Coronary artery (tissue), 2 donors: Measurements from ENCODE around the gene SBK1.
"Not testable (repeated sequence)": the region's sequence is repeated elsewhere in the genome, so short reads cannot be mapped to it uniquely, and the experiment has no call there.

Source experiments
- DNase-seq: peaks from one replicate; pipeline ENCODE4 v3.0.0-alpha.2; 2017; ENCODE audit warnings: low spot score
- H3K27ac ChIP-seq, 2 donors: fragments of 200-600 bp; sonication (generic); one replicate each; pipeline ENCODE4 v1.5.1; 2016 to 2019
- H3K4me3 ChIP-seq: fragments of 200-600 bp; sonication (generic); 2 replicates; pipeline ENCODE4 v1.5.1; 2016; ENCODE audit warnings: mild to moderate bottlenecking, moderate library complexity
- CTCF ChIP-seq: fragments of 200-600 bp; sonication (generic); IDR thresholded peaks from one replicate; pipeline ENCODE4 v1.5.1; 2019; ENCODE audit warnings: antibody characterized with exemption

Gene SBK1

GRCh38 chr16:28291651-28292626 lies at the start of gene SBK1:
Gene SBK1, plus strand, starts transcription at chr16:28292525. Its CDS starts 24,867 bp downstream, at chr16:28317392.
- no peak for TF ChIP-seq CTCF
- Histone ChIP-seq H3K27ac (peak within 1 kb of the TSS in 1 of 2 donors; percentile 38), H3K4me3 (peak within 1 kb of the TSS; percentile 74)
- no peak for DNase-seq

DNA sequence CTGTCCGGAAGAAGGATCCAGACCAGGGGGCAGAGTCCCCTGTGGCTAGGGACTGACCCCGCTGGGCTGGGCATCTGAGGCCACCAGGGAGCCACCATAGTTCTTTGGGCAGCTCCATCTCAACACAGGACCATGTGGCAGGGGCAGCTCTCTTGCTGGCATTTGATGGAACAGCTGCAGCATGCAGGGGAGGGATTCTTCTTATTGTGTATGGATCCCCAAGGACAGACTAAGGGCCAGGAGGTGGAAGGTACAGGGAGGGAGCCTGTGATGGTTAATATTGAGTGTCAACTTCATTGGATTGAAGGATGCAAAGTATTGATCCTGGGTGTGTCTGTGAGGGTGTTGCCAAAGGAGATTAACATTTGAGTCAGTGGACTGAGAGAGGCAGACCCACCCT lies 42.8 kb upstream of the SBK1 start:
- DNase-seq, H3K27ac ChIP-seq, H3K4me3 ChIP-seq: not testable (repeated sequence)

DNA sequence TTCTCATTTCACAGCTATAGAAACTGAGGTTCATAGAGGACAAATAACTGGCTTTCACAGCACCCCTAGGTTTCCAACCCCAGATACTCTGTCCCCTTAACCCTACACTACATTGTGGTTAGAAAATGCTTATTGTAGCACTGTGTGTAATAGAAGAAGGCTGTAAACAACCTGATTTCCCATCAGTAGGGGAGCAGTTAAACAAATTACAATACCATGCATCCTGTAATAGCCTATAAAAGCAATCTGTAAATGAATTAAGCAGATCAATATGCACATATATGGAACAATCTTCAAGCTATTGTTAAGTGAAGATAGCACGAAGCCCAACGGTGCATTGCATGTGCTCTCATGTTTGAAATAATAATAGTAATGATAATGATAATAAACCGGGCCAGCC lies 41.3 kb upstream of the SBK1 start:
- no peak for DNase-seq
- no peak for TF ChIP-seq CTCF
- Histone ChIP-seq H3K4me3 (no peak overlapping the region), H3K27ac (no peak overlapping the region)

GRCh38 chr16:28254158-28254557 lies 38.2 kb upstream of the SBK1 start:
- Histone ChIP-seq H3K27ac (no peak overlapping the region), H3K4me3 (no peak overlapping the region)
- no peak for TF ChIP-seq CTCF
- DNase-seq, result no peak

- no peak for TF ChIP-seq CTCF
- Histone ChIP-seq H3K4me3 (no peak overlapping the region), H3K27ac (no peak overlapping the region)
- no peak for DNase-seq
Measured at GRCh38 chr16:28255838-28256237, 36.5 kb upstream of the SBK1 start.

DNA sequence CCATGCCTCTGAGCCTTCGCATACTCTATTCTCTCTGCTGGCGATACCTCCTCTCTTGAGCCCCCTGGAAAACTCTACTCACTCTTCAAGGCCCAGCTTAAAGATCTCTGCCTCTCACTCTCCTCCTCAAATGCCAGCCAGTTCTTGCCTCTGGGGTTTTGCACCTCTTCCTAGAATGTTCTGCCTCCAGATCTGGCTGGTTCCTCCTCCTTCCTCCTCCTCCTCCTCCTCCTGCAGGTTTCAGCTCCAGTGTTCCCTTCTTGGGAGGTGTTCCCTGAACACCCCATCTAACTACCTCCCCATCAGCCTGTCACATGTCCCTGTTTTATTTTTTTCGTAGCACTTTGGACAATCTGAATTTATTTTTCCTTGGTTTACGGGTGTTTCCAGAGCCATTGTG lies 35.1 kb upstream of the SBK1 start:
- no peak for TF ChIP-seq CTCF
- no peak overlapping the region for H3K4me3 ChIP-seq
- H3K27ac ChIP-seq, result no peak overlapping the region
- DNase-seq, result no peak

DNA sequence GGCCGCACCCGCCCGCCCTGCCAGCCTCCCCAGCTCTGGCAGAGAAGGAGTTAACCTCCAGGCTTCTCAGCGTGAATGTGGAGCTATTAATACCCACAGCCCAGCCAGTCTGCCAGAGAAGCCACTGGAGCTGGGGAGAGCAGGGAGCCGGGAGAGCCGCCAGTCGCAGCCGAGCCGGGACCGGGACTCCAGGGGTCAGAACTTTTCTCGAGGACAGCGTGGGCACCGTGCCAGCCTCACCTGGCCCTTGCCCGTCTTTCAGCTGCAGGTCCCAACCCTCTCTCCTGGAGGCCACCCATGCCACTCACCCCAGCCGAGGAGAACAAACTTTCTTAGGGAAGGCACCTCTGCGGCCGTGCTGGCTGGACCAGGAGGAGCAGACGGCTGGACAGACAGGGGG lies 33.8 kb upstream of the SBK1 start:
- Histone ChIP-seq H3K27ac (no peak overlapping the region), H3K4me3 (peak overlapping the region; percentile 52)
- DNase-seq, result no peak
- TF ChIP-seq CTCF, result no peak
